SK-N-SH treated with all-trans-retinoic acid at 6 μM for 48 hours (cell line): ENCODE data around the gene CGB5.
"Not testable (repeated sequence)": the region's sequence is repeated elsewhere in the genome, so short reads cannot be mapped to it uniquely, and the experiment has no call there.

Source experiments
- ARNTL ChIP-seq: fragments of 450-650 bp; formaldehyde crosslinking; IDR thresholded peaks from 2 replicates; pipeline ENCODE4 v1.5.0; 2020; ENCODE audit warnings: low read depth, mild to moderate bottlenecking, moderate library complexity, borderline replicate concordance
- ZFP30 ChIP-seq: fragments of 450-650 bp; formaldehyde crosslinking; IDR thresholded peaks from 2 replicates; pipeline ENCODE4 v1.5.0; 2022; ENCODE audit warnings: mild to moderate bottlenecking, moderate library complexity

- not testable (repeated sequence) for TF ChIP-seq ARNTL (CRISPR knock-in tag); ZFP30
These were observed 5.4 kb downstream of the CGB5 start, which contains the start of gene CGB8 for GRCh38 chr19:49049011-49049410.
